ENCODE results near the gene TLE4.

TLE4 gene

DNA sequence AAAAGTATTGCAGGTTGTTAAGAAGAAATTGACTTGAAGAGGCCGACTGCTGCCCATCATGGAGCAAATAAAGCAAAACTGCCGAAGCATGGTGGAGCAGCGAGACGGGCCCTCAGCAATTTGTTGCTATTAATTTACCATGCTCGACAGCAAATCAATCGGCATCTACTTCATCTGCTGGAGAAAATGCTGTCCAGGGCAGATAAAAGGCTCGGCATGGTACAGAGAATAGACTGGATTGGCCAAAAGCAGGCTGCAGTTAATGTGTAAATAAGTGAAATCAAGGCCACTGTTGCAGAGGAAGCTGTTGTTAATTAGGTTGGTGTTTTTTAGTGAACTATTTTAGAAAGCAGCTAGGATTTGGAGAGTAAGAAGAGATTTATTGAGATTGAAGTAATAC is 8.3 kb downstream of the TLE4 start:
- TF ChIP-seq, protein P1, sequence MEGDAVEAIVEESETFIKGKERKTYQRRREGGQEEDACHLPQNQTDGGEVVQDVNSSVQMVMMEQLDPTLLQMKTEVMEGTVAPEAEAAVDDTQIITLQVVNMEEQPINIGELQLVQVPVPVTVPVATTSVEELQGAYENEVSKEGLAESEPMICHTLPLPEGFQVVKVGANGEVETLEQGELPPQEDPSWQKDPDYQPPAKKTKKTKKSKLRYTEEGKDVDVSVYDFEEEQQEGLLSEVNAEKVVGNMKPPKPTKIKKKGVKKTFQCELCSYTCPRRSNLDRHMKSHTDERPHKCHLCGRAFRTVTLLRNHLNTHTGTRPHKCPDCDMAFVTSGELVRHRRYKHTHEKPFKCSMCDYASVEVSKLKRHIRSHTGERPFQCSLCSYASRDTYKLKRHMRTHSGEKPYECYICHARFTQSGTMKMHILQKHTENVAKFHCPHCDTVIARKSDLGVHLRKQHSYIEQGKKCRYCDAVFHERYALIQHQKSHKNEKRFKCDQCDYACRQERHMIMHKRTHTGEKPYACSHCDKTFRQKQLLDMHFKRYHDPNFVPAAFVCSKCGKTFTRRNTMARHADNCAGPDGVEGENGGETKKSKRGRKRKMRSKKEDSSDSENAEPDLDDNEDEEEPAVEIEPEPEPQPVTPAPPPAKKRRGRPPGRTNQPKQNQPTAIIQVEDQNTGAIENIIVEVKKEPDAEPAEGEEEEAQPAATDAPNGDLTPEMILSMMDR (conservative IDR thresholded peaks at IDR 0.05): no peak
- no peak for TF ChIP-seq ZFX (IDR thresholded peaks at IDR 0.05)

DNA sequence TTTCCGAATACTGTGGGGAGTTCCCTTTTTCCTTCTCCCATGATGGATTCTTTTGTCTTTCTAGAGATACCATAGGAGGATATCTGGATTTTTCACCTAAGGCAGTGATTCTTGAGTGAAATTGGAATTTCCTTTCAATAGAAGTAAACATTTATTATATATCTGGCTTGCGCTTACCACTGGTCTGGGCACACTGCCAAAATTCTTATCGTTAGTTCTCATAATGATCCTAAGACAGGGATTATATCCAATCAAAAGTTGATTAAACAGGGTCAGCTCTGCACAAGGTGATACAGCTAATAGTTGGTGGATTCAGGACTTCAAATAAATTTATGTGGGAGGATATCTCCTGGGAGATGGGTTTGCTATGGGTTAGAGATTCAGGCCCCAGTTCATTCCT is 9.6 kb downstream of the TLE4 start:
- H3K27ac ChIP-seq: no peak overlapping the region
- TF ChIP-seq, protein P1 (conservative IDR thresholded peaks at IDR 0.05): no peak

More for the DNA sequence above, 8.3 kb downstream of the TLE4 start:
- no peak overlapping the region for H3K27ac ChIP-seq

DNA sequence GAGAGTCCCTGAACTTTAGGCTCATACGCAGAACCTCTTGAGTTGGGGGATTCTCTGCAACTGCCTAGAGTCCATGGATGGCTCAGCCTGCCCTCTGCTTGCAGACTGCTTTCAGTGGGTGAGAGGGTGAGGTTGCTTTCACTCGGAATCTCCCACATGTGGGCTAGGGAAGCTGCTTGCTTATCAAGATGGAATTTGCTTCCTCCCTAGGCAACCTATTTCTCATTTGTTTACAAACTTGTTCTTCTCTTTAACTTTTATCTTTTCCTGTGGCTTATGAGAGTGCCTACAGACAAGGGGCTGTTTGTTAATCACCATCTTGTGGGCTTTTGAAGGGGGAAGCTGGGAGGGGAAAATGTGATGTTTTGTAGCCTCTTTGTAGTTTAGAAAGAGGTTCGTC is 10.0 kb downstream of the TLE4 start:
- no peak overlapping the region for H3K27ac ChIP-seq
- no peak for TF ChIP-seq ZFX (IDR thresholded peaks at IDR 0.05)
- TF ChIP-seq, protein P1 (conservative IDR thresholded peaks at IDR 0.05): no peak

DNA sequence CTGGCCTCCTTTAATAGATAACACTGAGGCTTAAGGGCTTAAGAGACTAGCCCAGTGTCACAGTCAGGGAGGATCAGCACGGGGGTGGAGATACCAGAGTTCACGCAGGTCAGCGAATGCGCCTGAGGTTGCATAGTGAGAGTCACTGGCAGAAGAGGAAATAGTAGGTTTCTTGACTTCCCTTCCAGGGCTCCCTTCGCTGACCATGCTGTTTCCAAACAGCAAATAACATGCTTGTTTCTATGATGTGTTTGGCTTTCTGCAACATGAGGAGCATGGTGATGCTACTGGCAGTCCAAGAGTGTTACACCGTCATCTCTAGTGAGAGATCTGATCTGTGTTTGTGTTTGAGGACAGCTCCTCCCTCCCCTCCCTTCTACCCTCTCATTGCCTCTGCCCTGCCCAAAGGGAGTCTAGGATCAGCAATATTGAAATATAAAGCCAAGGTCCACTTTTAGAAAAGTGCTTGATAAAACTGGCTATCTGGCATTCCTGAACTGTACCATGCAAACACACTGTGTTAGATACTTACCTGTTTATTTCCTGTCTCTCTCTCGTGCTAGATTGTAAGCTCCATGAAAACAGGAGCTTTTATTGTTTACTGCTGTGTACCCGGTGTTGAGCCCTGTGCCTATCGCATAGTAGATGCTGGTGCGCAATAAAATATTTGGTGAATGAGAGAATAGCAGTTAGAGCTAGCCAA is 12.3 kb downstream of the TLE4 start:
- TF ChIP-seq ZFX (IDR thresholded peaks at IDR 0.05): no peak
- H3K27ac ChIP-seq: no peak overlapping the region

DNA sequence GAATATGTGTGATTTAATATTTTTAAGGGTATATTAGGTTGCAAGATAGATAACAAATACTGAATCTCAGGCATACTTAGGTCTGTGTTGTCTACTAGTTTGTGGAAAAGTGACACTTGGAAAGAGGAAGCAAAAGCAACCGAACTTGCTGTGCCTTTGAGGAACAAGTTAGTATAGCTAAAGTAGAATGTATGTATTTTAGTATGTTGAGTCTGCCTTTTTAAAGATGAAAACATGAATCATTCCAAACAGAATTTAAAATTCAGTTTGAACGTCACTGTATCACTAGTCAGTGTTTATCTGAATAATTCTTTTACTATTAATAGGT is 12.9 kb downstream of the TLE4 start:
- H3K27ac ChIP-seq: no peak overlapping the region
- no peak for TF ChIP-seq ZFX (IDR thresholded peaks at IDR 0.05)
- TF ChIP-seq, protein P1 (conservative IDR thresholded peaks at IDR 0.05): no peak

DNA sequence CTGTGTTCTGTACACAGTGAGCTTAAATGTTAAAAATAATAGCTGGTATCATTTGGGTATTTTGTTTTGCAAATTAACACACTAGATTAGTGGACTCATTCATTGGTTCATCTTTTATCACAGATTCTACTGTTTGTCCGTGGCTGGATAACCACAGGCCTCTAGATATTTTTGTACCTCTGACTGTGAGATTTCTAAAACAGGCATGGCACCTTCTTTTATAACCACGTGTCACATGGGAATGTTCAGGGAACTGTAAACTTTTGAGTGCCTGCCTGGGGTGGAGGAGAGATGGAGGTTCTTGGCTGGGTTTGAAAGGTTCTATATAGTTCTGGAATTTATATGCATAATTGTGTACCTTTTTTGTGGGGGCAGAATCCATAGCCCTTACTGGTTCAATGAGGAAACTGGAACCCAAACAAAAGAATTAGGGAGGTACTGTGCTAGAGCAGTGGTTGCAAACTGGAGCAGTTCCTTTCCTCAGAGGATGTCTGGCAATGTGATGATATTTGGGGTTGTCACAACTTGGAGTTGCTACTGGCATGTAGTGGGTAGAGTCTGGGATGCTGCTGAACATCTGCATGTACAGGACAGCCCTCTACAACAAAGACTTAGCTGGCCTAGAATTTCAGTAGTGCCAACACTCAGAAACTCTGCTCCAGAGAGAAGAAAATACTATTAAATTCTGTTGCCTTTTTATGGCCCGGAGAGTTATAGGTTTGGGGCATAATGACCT is 16.9 kb downstream of the TLE4 start:
- H3K27ac ChIP-seq: no peak overlapping the region

DNA sequence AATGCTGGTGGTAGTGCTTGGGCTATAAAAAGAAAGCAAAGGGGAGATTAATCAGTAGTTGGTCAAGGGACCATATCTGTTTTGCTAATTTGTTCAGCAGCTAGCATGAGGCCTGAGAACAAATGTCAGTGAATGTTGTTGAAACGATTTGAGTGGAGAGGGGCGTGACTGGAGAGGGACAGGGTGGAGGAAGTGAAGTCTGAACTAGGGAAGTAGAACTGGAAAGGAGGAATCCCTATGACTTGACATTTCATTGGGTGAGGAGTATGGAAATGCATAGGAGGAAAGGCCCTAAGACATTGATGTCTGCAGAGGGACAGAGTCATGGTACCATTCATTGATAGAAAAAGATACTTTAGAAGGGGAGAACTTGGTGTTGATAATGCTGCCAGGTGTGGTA is 19.7 kb downstream of the TLE4 start:
- TF ChIP-seq ZFX (IDR thresholded peaks at IDR 0.05): no peak
- TF ChIP-seq, protein P1 (conservative IDR thresholded peaks at IDR 0.05): no peak
- no peak overlapping the region for H3K27ac ChIP-seq

More for the DNA sequence above, 16.9 kb downstream of the TLE4 start:
- TF ChIP-seq ZFX (IDR thresholded peaks at IDR 0.05): no peak
- TF ChIP-seq, protein P1 (conservative IDR thresholded peaks at IDR 0.05): no peak

Data from C4-2B (cell line).